HuH-7.5 (cell line): ENCODE measurements around the gene KIF26A.

Experiments
- DNase-seq: peaks from one replicate; pipeline ENCODE4 v3.0.0; 2011; ENCODE audit warnings: low spot score

KIF26A gene

GRCh38 chr14:104158827-104159798 lies 20.7 kb downstream of the KIF26A start:
- no peak for DNase-seq

DNA sequence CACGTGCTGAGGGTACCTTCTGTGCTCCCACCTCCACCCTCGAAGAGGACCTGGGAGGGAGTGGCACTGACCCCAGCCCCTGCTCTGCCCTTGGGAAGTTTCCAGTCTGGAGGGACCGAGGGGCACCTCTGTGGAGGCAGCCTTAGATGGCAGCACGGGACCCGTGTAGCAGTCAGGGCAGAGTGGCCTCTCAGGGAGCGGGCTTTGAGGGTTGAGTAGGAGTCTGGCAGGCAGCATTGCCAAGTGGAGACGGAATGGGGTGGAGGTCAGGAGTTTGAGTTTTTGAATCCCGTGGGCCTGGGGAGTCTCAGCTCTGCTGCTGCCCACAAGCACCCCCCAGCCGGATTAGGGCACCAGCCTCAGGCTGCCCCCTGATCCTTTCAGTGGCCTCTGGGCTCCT lies 21.6 kb downstream of the KIF26A start:
- no peak for DNase-seq

- no peak for DNase-seq
Measured at GRCh38 chr14:104161602-104162367, 23.4 kb downstream of the KIF26A start.

- DNase-seq, result no peak
Measured at GRCh38 chr14:104162495-104162894, 24.1 kb downstream of the KIF26A start.

DNA sequence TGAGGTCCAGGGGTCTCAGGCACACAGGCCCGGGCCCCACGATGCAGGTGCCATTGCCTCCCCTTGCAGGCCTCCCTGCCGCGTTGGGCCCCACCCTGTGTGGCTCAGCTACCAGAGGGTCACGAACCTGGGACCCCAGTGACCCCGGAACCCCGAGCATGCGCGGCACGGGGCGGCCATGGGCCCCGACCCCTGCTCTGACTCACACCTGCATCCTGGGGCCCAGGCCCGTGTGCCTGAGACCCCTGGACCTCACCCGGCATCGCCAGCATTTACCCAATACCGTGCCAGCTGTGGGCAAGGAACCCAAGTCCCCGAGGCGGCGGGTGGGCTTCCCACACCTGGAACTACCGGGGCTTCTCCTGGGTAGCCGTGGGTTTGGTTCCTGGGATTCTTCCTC lies 25.2 kb downstream of the KIF26A start:
- DNase-seq, result no peak

- DNase-seq, result no peak
Measured at GRCh38 chr14:104164041-104164440, 25.7 kb downstream of the KIF26A start.

- DNase-seq, result no peak
Measured at GRCh38 chr14:104164512-104164911, 26.1 kb downstream of the KIF26A start.

- DNase-seq, result no peak
Measured at GRCh38 chr14:104166698-104167097, 28.3 kb downstream of the KIF26A start.

- no peak for DNase-seq
Measured at GRCh38 chr14:104168603-104169002, 30.2 kb downstream of the KIF26A start.

DNA sequence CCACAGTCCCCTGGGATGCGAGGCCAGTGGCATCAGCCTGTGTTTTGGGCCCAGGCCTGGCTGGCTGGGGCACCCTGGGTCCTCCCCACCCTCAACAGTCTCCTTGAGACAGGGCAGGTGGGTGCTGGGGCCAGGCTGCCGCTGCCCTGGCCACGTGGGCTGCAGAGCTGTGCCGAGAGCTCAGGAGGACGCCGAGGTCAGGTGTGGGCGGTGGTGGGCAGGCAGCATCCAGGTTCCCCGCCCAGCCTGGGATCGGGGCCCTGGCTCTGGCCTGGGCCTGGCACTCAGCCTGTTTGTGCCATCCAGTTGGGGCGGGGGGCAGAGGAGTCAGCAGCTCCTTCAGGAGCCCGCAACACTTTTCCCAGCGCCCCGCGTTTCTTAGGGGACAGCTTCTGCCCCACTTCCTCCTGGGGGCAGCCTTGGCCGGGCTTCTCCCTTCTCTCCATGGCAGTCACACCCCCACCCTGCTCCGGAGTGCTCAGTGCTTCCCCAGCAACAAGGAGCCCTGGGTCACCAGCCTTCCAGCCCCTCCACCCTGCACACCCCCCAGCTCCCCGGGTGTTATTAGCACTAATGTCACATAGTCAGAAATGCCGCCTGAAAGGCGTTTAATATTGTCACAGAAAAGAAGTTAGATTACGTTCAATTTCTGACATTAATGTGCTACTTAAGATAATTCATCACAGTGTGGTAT lies 30.8 kb downstream of the KIF26A start:
- no peak for DNase-seq

DNA sequence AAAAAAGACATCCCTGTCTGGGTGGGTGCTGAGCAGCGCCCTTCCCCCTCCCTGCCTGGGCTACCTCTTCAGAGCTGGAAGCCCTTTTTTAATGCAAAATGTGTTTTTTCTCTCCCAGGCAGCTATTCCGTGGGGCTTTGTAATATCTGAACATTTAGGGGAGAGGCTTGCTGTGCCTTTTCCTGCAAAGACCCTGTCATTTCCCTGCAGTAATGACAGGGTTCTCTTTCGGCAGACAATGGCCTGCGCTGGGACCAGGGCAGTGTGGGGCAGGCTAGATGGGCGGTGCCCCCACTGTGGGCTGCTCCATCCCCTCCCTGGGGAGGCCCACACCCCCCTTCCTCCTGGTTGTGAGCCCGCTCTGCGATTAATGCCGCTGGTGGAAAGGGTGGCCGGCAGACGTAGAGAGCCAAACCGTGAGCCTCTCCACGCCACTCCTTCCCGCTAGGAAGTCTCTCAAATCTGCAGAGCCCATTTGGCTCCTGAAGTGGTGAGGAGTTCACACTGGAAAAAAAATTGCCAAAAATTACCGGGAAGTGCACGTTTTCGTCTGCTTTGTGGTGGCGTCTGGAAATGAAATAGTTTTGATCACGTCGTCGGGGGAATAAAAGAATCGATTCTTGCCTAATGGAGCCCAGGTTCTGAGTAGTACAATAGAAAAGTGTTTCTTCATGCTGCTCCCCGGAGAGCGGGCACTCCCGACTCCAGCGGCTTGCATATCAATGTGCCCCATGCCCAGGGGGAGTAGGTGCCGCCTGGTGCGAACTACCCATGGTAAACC lies 31.5 kb downstream of the KIF26A start:
- DNase-seq, result no peak

DNA sequence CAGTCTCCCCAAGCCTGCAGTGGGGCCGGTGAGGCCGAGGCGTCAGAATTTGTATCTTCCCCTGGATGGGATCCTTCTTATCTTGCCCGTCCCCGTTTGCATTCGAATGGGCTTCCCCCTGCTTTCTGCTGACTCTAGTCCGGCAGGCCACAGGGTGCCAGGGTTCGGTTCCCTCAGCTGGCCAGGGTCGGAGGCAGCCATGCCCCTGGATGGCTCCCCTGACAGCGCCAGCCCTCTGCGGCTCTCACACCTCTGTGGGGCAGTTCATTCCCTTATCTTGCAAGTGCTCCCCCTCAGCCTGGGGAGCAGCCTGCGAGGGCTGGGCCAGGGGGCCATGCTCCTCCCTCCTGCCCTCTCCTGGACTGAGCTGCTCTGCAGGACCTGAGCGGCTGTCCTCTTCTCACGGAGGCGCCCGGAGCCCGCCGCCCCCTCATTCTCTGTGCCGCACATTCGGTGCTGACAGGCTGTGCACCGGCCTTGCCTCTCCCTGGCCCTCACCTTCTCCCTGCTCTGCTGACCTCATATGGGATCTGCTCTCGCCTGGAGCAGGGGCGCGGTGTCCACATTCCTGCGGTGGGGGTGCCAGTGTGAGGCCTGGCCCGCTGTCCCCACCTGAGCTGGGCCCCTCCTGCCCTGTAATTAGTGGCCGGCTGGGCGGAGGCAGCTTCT lies 32.8 kb downstream of the KIF26A start:
- DNase-seq, result peak; percentile 63

DNA sequence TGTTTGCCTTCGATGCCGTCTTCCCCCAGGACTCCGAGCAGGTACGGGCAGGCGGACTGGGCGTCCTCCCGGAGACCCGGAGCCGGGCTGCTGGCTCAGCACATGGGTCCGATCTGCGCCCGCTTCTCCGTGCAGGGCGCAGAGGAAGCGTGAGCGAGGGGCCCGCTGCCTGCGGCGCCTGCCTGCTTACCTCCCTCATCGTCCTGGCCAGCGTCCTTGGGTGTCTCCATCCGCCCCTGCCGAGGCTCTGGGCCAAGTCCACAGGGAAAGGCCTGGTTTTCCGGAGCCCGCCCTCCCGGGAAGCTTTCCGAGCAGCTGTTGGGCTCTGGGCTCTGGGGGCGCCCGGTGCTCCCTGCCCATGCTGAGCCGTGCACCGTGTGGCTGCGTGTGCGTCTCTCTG lies 33.5 kb downstream of the KIF26A start:
- DNase-seq, result no peak

- no peak for DNase-seq
Measured at GRCh38 chr14:104172349-104172748, 34.0 kb downstream of the KIF26A start.

DNA sequence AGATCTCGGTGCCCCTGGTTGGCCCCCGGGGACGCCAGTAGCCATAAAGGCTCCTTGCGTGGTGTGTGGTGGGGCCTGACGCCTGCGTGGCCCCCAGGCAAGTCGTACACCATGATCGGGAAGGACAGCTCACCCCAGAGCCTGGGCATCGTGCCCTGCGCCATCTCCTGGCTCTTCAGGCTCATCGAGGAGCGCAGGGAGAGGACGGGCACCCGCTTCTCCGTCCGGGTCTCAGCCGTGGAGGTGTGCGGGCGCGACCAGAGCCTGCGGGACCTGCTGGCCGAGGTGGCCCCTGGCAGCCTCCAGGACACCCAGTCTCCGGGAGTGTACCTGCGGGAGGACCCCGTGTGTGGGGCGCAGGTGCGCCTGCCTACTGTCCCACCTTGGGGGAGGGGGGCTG lies 34.5 kb downstream of the KIF26A start:
- no peak for DNase-seq

DNA sequence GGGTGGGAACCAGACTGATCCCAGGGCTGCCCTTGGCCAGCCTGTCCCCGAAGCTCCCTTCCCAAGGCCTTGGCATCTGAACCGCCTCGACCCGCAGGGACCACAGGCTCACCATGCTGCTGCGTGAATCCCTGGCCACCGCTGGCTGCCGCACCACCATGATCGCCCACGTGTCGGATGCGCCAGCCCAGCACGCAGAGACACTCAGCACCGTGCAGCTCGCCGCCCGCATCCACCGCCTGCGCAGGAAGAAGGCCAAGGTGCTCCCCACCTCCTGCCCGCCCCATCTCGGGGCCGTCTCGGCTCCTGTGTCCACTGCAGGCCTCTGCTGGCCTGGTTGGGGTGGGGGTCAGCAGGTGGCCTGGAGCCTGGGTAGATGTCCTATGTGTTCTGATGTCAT lies 35.7 kb downstream of the KIF26A start:
- no peak for DNase-seq

DNA sequence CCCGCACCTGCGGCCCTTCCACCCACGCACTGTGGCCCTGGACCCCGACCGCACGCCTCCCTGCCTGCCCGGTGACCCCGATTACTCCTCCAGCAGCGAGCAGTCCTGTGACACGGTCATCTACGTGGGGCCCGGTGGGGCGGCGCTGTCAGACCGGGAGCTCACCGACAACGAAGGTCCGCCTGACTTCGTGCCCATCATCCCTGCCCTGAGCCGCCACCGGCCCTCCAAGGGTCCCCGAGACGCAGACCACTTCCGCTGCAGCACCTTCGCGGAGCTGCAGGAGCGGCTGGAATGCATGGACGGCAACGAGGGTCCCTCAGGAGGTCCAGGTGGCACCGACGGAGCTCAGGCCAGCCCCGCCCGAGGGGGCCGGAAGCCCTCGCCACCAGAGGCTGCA lies 36.7 kb downstream of the KIF26A start:
- DNase-seq, result no peak

- DNase-seq, result no peak
Measured at GRCh38 chr14:104175811-104176210, 37.4 kb downstream of the KIF26A start.

- no peak for DNase-seq
Measured at GRCh38 chr14:104176611-104177010, 38.2 kb downstream of the KIF26A start.

DNA sequence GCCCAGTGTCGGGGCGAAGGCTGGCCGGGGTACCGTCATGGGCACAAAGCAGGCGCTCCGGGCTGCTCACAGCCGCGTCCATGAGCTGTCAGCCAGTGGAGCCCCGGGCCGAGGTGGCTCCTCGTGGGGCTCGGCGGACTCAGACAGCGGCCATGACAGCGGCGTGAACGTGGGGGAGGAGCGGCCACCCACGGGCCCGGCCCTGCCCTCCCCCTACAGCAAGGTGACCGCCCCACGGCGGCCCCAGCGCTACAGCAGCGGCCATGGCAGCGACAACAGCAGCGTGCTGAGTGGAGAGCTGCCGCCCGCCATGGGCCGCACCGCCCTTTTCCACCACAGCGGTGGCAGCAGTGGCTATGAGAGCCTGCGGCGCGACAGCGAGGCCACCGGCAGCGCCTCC lies 39.0 kb downstream of the KIF26A start:
- no peak for DNase-seq

DNA sequence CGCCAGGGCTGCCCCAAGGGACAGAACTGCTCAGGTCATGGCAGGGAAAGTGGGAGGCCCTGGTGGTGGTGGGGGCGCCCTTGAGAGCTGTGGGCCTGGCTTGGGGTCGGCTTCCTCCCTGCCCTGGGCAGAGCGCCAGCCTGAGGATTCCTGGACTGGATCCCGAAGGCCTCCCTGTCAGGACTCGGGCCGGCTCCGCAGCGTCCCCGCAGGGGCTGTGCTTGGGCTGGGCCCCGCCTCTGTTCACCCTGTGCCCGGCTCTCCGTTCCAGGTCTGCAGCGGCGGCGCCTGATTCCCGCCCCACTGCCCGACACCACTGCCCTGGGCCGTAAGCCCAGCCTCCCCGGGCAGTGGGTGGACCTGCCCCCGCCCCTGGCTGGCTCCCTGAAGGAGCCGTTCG lies 39.9 kb downstream of the KIF26A start:
- DNase-seq, result no peak
